Vagina (tissue), 2 donors: Measurements from ENCODE around the gene KRT6C.

Source experiments
- CTCF ChIP-seq, 3 experiments: fragments of 450-650 bp in 2 of 3; fragments of 200-600 bp in 1 of 3; sonication (generic) in 1 of 3; IDR thresholded peaks; one replicate each; pipeline ENCODE4 v1.5.1; 2017 to 2019; ENCODE audit warnings: antibody characterized with exemption in 3 of 3, mild to moderate bottlenecking in 2 of 3, moderate library complexity in 2 of 3
- POLR2A ChIP-seq, 2 donors: fragments of 450-650 bp; IDR thresholded peaks; one replicate each; pipeline ENCODE4 v1.6.1; 2017; ENCODE audit warnings: antibody characterized with exemption in 2 of 2, mild to moderate bottlenecking in 2 of 2, moderate library complexity in 2 of 2

GRCh38 chr12:52501490-52501889, 27.9 kb upstream of the KRT6C start:
- TF ChIP-seq CTCF (IDR thresholded peaks at IDR 0.05) (no peak), POLR2A (IDR thresholded peaks at IDR 0.05) (no peak)
